RPMI7951 (cell line): ENCODE measurements around the gene MZT2B. TPM values are rescaled to one million over a fixed set of nuclear protein-coding genes. Genes with fewer than 3 reads are reported as not detected.
"Not testable (repeated sequence)": the region's sequence is repeated elsewhere in the genome, so short reads cannot be mapped to it uniquely, and the experiment has no call there.

Experiments used
- DNase-seq: peaks from one replicate; pipeline ENCODE4 v3.0.0-alpha.2; 2012; ENCODE audit warnings: low read depth
- total RNA-seq: library from RNA; depleted of rRNA; stranded (reverse); fragments of >200 nt; shearing (Covaris generic); gene quantifications from 2 replicates; pipeline ENCODE4 v1.2.3, GENCODE V29; 2014; rRNA removed

The MZT2B gene
- total RNA-seq, 1 experiment from 2014 or later, result 192 TPM

DNA sequence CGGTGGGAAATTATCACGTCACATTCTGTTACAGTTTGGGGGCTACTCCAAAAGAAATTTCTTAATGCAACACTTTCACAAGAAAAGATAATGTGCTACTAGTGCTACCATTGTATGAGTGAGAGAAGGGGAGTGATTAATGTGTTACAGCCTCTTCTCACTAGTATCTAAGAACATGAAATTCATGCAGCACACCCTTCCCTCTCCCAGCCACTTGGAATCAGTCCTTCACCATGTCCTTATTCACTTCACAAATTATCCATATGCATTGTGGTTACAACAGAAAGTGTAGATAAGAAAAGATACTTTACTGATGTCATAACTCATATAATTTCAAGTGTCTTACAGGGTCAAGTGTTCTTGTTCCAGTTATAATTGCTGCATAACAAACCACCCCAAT lies 37.1 kb downstream of the MZT2B start:
- not testable (repeated sequence) for DNase-seq

DNA sequence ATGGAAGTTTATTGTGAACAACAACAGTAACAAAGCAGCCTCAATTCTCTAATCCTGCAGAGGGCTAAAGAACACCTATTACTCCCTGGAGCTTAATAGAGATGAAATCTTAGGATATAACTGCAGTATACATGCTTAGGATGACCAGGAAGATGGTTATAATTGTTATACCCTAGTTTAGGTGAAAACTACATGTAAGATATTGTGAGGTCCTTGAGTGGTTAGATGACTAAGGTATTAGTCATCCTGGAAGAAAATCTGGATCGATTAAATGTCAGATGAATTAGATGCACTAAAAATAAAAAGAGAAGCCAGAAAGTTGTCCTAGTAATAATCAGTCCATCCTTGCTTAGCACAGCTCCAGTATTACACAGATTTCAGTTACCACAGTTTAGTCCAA lies 38.4 kb downstream of the MZT2B start:
- DNase-seq, result not testable (repeated sequence)

DNA sequence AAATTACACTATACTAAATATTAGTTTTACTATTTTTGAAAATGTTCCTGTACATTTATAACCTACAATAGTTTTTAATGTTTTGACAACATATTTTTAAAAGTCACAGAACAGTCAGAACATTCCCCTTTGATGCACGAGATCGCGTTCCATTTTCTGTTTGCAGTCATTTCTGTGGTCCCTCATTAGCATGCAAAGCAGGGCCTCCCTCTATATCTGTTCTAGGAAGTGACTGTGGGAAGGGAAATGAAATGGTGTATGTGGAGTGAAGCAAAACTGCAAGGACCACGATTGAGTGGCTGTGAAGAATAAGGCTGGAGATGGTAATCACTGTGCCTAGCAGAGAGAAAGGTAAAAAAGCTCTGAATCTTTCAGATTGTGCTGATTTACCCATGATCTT lies 40.5 kb downstream of the MZT2B start:
- DNase-seq, result not testable (repeated sequence)

DNA sequence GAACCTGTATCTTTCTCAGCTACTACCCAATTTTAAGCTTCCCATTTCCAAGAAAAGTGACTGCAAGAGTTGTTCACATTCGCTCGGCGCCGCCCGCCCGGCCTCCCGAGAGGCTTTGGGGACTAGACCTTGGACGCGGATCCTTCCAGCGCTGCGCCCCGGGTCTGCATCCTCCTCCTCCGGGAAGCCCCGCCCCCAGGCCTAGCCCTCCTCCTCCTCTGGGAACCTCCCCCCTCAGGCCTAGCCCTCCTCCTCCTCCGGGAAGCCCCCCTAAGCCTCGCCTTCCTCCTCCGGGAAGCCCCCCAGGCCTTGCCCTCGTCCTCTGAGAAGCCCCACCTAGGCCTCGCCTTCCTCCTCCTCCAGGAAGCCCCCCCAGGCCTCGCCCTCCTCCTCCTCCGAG lies 45.9 kb downstream of the MZT2B start:
- DNase-seq, result not testable (repeated sequence)

DNA sequence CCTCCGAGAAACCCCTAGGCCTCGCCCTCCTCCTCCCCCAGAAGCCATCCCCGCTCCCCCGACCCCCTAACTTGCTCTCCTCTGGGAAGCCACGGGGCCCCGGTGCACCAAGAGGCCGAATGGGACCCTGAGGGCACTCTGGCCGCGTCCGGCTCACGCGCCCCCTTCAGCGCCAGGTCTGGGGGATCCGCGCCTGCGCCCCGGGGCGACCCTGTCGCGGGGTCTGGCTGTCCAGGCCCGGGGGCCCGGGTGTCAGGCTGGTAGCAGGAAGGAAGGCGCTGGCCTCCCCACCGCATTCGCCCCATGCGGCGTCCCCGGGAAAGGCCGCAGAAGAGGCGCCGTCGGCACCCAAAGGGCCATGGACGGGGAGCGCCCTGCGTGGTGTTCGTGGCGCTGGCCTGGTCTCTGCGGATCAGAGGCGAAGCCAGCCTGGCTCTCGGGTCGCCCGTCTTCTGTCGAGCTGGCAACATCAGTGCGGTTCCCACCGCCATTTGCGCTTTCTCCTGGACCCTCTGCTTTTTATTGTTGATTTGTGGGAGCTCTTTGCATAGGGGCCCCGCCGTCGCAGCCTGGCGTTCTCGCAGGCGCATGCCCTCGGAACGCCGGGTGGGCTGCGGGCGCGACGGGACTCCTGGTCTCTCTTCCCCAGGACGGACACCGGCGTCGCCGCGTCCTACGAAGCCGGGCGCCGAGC lies 46.6 kb downstream of the MZT2B start:
- DNase-seq, result not testable (repeated sequence)

DNA sequence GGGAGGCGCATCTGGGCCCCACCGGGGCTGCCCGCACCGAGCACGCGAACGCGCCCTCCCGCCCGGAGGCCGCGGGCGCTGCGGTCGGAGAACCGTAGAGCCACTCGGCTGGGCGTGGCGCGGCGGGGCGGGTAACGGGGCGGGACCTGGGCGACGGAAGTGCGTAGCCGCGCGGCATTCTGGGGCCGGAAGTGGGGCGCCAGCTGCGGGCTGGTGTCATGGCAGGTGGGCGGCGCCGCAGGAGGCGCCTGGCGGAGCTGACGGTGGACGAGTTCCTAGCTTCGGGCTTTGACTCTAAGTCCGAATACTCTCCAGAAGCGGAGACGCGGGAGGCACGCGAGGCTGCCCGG lies 47.1 kb downstream of the MZT2B start:
- not testable (repeated sequence) for DNase-seq

DNA sequence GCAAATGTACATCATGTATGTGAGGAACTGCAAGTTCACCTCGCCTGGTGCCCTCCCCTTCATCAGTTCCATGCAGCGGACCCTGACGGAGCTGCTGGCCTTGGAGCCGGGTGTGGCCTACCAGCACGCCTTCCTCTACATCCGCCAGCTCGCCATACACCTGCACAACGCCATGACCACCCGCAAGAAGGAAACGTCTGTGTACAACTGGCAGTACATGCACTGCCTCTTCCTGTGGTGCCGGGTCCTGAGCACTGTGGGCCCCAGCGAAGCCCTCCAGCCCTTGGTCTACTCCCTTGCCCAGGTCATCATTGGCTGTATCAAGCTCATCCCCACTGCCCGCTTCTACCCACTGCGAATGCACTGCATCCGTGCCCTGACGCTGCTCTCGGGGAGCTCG lies 48.3 kb downstream of the MZT2B start:
- not testable (repeated sequence) for DNase-seq

DNA sequence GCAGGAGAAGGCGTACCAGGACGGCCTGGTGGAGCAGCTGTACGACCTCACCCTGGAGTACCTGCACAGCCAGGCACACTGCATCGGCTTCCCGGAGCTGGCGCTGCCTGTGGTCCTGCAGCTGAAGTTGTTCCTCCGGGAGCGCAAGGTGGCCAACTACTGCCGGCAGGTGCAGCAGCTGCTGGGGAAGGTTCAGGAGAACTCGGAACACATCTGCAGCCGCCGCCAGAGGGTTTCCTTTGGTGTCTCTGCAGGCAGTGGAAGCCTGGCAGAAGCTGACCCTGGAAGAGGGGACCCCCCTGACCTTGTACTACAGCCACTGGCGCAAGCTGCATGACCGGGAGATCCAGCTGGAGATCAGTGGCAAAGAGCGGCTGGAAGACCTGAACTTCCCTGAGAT lies 48.8 kb downstream of the MZT2B start:
- not testable (repeated sequence) for DNase-seq

DNA sequence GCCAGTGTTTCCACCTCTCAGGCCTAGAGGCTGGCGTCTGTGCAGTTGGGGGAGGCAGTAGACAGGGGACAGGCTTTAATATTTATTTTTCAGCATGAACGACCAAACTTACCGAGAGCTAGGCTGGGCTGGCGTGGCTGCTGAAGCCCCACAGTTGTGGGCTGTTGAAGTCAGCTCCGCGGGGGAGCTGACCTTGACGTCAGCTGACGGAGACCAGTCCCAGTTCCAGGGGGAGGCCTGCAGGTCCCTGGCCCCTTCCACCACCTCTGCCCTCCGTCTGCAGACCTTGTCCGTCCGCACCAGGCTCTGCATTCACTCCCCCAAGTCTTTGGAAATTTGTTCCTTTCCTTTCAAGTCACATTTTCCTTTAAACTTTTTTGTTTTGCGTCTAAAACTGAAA lies 49.6 kb downstream of the MZT2B start:
- no peak for DNase-seq

DNA sequence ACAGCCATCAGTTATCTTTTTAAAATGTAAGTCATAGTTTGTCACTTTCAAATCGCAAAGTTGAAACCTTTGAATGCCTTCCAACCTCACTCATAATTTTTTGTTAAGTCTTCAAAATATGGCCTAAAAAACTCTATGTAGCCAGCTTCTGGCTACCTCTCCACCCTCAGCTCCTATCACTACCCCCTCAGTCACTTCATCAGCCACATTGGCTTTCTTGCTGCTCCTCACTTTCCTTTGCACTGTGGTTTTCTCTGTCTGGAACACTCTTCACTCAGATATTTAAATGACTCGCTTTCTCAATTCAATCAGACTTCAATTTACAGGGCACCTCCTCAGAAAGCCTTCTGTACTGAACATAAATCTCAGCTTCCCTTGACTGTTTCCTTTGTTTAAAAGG lies 51.0 kb downstream of the MZT2B start:
- not testable (repeated sequence) for DNase-seq

DNA sequence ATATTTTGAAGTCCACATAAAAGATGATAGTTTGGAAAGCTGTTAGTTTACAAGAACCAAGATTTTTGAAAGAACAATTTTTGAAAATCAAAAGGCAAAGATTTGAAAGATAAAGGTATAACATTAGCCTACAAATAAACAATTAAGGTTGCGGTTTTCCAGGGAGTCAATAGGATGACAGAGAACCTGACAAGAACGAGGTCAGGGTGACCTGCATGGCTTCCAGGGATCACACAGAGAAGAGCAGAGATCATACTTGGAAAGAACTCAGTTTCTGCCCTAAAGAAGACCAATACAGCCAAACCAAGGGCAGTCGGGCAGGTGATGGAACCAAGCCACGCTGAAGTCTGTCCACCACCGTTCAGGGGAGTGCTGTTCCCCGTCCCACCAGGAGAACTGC lies 57.5 kb downstream of the MZT2B start:
- DNase-seq, result not testable (repeated sequence)

Other genes with a start within 250 kb of the MZT2B start
- gene RAB6C, start 202.6 kb upstream of the MZT2B start, total RNA-seq, result not detected in 2 replicates
- not detected in 2 replicates for gene POTEF, start 53.0 kb upstream of the MZT2B start, total RNA-seq
- 0.72 and 3.2 TPM in 2 replicates for gene CCDC74B, start 37.1 kb upstream of the MZT2B start, total RNA-seq
- 31.4 and 35.2 TPM in 2 replicates for gene SMPD4, start 660 bp upstream of the MZT2B start, total RNA-seq
- gene TUBA3E, start 16.2 kb downstream of the MZT2B start, total RNA-seq, result not detected in 2 replicates
- 103 and 118 TPM in 2 replicates for gene IMP4, start 160.6 kb downstream of the MZT2B start, total RNA-seq
- 26.0 and 28.4 TPM in 2 replicates for gene PTPN18, start 173.8 kb downstream of the MZT2B start, total RNA-seq